Measurements from ENCODE around the gene IGF1R. TPM values are rescaled to one million over a fixed set of nuclear protein-coding genes. Genes with fewer than 3 reads are reported as not detected.

Gene IGF1R
- total and polyA plus RNA-seq, 2 donors (not counting 3 experiments of a cell fraction or from before 2014, with no cell fraction given) = 16.1 to 59.1 TPM

DNA sequence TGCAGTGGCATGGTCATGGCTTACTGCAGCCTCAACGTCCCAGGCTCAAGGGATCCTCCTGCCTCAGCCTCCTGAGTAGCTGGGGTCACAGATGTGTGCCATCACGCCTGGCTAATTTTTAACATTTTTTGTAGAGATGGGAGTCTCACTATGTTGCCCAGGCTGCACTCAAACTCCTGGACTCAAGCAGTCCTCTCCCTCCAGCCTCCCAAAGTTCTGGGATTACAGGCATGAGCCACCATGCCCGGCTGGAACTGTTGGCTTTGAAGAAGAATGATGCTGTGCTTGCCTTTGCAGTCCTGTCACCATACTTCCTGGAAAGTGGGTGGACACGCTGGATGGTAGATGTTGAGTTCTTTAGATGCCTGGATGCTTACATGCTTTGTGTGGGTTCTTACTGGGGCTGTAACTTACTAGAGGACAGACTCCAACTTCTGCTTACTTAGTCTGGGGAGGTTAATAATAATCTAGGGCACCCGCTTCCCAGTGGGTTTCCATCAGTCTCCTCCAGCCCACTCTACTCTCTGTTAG, 36.7 kb downstream of the IGF1R start:
- H3K36me3 ChIP-seq (ENCODE audit: control insufficient read depth in 2 of 2, extremely low read depth in 1 of 2, insufficient read depth in 2 of 2, low read length in 2 of 2) = no peaks in the 10 kb centered on the region
- no peak overlapping the region for H3K4me3 ChIP-seq (replicated peaks in 1 of 3; ENCODE audit: insufficient read depth in 1 of 3, low read depth in 1 of 3, low read length in 3 of 3)
- dilution Hi-C loops (cut with MboI; ENCODE audit: extremely low pct_ligation_motif_present, low sequenced_read_pairs) (no loop called here), intact Hi-C loops (cut with micrococcal nuclease) (no loop called here)
- no peak overlapping the region for H3K9ac ChIP-seq (replicated peaks; ENCODE audit: extremely low read depth, insufficient read depth, low read length)
- H3K4me2 ChIP-seq (ENCODE audit: insufficient read depth, low read length) = no peak overlapping the region
- H3K27me3 ChIP-seq (ENCODE audit: control insufficient read depth in 2 of 2, insufficient read depth in 2 of 2, low read length in 2 of 2) = no peaks in the 10 kb centered on the region
- H3K79me2 ChIP-seq (ENCODE audit: control insufficient read depth, insufficient read depth, low read length) = peaks cover 31% of the 10 kb centered on the region
- H2AFZ ChIP-seq (ENCODE audit: low read depth, low read length) = no peak overlapping the region
- H3K4me1 ChIP-seq (ENCODE audit: control insufficient read depth, extremely low read depth, insufficient read depth, low read length) = no peaks in the 10 kb centered on the region
- DNase-seq (ENCODE audit: low read depth, low spot score) (no peak), FAIRE-seq (no peak)
- POLR2A ChIA-PET = no interaction called here
- CTCF ChIA-PET = interaction anchor here (0.7 to 1.3 kb wide), 3 partner anchors 166 to 374 kb away, joined by 4 to 5 read pairs (median 5); no protein-coding TSS in a partner anchor
- H3K27ac ChIP-seq (ENCODE audit: insufficient read depth, low read depth, low read length) = no peak overlapping the region
- H3K9me3 ChIP-seq (replicated peaks; ENCODE audit: control insufficient read depth, insufficient read depth, low read length) = no peaks in the 10 kb centered on the region
- no peaks in the 10 kb centered on the region for H4K20me1 ChIP-seq (replicated peaks; ENCODE audit: control insufficient read depth, extremely low read depth, insufficient read depth, low read length)
- no peaks in the 10 kb centered on the region for H3K9me1 ChIP-seq (replicated peaks; ENCODE audit: control insufficient read depth, extremely low read depth, insufficient read depth, low read length)
- BruUV-seq (replicated peaks) = no TSS peak
- TF ChIP-seq MAX (IDR thresholded peaks at IDR 0.05; ENCODE audit: insufficient read depth, insufficient read length) (no peak), CTCF (IDR thresholded peaks at IDR 0.05; ENCODE audit: extremely low read depth in 1 of 2, insufficient read depth in 1 of 2, low read depth in 1 of 2, low read length in 2 of 2) (no peak), JUN (IDR thresholded peaks at IDR 0.05; ENCODE audit: borderline replicate concordance, insufficient read depth, insufficient read length, low read depth) (no peak), POLR2AphosphoS5 (IDR thresholded peaks at IDR 0.05; ENCODE audit: insufficient read depth, low read depth, low read length) (no peak), FOS (IDR thresholded peaks at IDR 0.05; ENCODE audit: borderline replicate concordance, insufficient read depth, low read length) (no peak), MYC (IDR thresholded peaks at IDR 0.05; ENCODE audit: low read depth, low read length) (no peak), GATA2 (IDR thresholded peaks at IDR 0.05; ENCODE audit: insufficient read depth, insufficient read length, low read depth, low read length) (no peak), EZH2 (IDR thresholded peaks at IDR 0.05; ENCODE audit: borderline replicate concordance, low read depth, low read length, severe bottlenecking) (no peak), POLR2A (IDR thresholded peaks at IDR 0.05; ENCODE audit: low read depth, low read length) (no peak)
